AG09319 (cell line): ENCODE measurements around the gene NEMP1.
A peak's percentile ranks its signal among the peaks of the same experiment; 100 is the strongest.

Source experiments
- DNase-seq: peaks from one replicate; pipeline ENCODE4 v3.0.0-alpha.2; 2010; ENCODE audit warnings: low read depth; ENCODE audit errors: extremely low read depth
- CTCF ChIP-seq: IDR thresholded peaks from 2 replicates; pipeline ENCODE4 v1.5.1; 2011; ENCODE audit warnings: low read depth, mild to moderate bottlenecking, inconsistent platforms, low read length, moderate library complexity

The NEMP1 gene

GRCh38 chr12:57091638-57092528, 13.3 kb upstream of the NEMP1 start:
- no peak for TF ChIP-seq CTCF
- DNase-seq = no peak

GRCh38 chr12:57090924-57091637, 12.5 kb upstream of the NEMP1 start:
- no peak for DNase-seq
- TF ChIP-seq CTCF = peak; percentile 31

GRCh38 chr12:57090490-57090889, 11.9 kb upstream of the NEMP1 start:
- TF ChIP-seq CTCF = no peak

GRCh38 chr12:57089271-57090245, 11.0 kb upstream of the NEMP1 start:
- no peak for TF ChIP-seq CTCF
- no peak for DNase-seq

More at GRCh38 chr12:57090490-57090889, 11.9 kb upstream of the NEMP1 start:
- DNase-seq = no peak

- peak; percentile 96 for DNase-seq
- TF ChIP-seq CTCF = no peak
Measured at GRCh38 chr12:57088354-57089270, 10.0 kb upstream of the NEMP1 start, which contains the start of gene NAB2. NAB2 (plus strand) TSS chr12:57089114; CDS start chr12:57089272, 158 bp downstream.

GRCh38 chr12:57087691-57088353, 9.2 kb upstream of the NEMP1 start:
- no peak for TF ChIP-seq CTCF
- peak; percentile 95 for DNase-seq
